MM.1S (cell line): ENCODE measurements around the gene GLS.

Experiments
- DNase-seq: peaks from one replicate; pipeline ENCODE4 v3.0.0-alpha.2; 2015
- H2AFZ ChIP-seq: fragments of 300-600 bp; sonication (generic); 2 replicates; pipeline ENCODE4 v1.6.0; 2016; ENCODE audit warnings: antibody characterized with exemption, low read length
- H3F3A ChIP-seq: fragments of 300-600 bp; sonication (generic); 2 replicates; pipeline ENCODE4 v1.6.1; 2016; ENCODE audit warnings: mild to moderate bottlenecking, antibody characterized with exemption, low read length, moderate library complexity, mixed read lengths; ENCODE audit not compliant: insufficient read depth
- H3K27ac ChIP-seq: fragments of 300-600 bp; sonication (generic); 2 replicates; pipeline ENCODE4 v1.5.1; 2016; ENCODE audit warnings: mild to moderate bottlenecking, low read length
- H3K27me3 ChIP-seq: fragments of 300-600 bp; sonication (generic); replicated peaks from 2 replicates; pipeline ENCODE4 v1.6.0; 2016; ENCODE audit warnings: low read length; ENCODE audit not compliant: insufficient read depth
- H3K36me3 ChIP-seq: fragments of 300-600 bp; sonication (generic); replicated peaks from 2 replicates; pipeline ENCODE4 v1.6.1; 2016; ENCODE audit warnings: mild to moderate bottlenecking, low read length, mixed read lengths; ENCODE audit not compliant: insufficient read depth
- H3K4me1 ChIP-seq: fragments of 300-600 bp; sonication (generic); 2 replicates; pipeline ENCODE4 v1.6.1; 2016; ENCODE audit warnings: low read length, mixed read lengths
- H3K4me2 ChIP-seq: fragments of 300-600 bp; sonication (generic); 2 replicates; pipeline ENCODE4 v1.6.0; 2016; ENCODE audit warnings: low read depth, low read length
- H3K4me3 ChIP-seq: fragments of 300-600 bp; sonication (generic); 2 replicates; pipeline ENCODE4 v1.5.1; 2016; ENCODE audit warnings: low read length, mixed read lengths
- H3K79me2 ChIP-seq: fragments of 300-600 bp; sonication (generic); 2 replicates; pipeline ENCODE4 v1.6.1; 2016; ENCODE audit warnings: mixed run types, low read length, mixed read lengths
- H3K9ac ChIP-seq: fragments of 300-600 bp; sonication (generic); 2 replicates; pipeline ENCODE4 v1.6.1; 2016; ENCODE audit warnings: low read length, mixed read lengths
- H3K9me2 ChIP-seq: fragments of 300-600 bp; sonication (generic); replicated peaks from 2 replicates; pipeline ENCODE4 v1.6.1; 2016; ENCODE audit warnings: mild to moderate bottlenecking, low read length, mixed read lengths; ENCODE audit not compliant: insufficient read depth
- H3K9me3 ChIP-seq: fragments of 300-600 bp; sonication (generic); replicated peaks from 2 replicates; pipeline ENCODE4 v1.6.1; 2016; ENCODE audit warnings: mild to moderate bottlenecking, low read length, mixed read lengths; ENCODE audit not compliant: insufficient read depth
- H4K20me1 ChIP-seq: fragments of 300-600 bp; sonication (generic); 2 replicates; pipeline ENCODE4 v1.6.1; 2016; ENCODE audit warnings: mild to moderate bottlenecking, low read length, moderate library complexity, mixed read lengths; ENCODE audit not compliant: insufficient read depth
- CTCF ChIP-seq: fragments of 300-600 bp; sonication (generic); IDR thresholded peaks from 2 replicates; pipeline ENCODE4 v1.5.1; 2016; ENCODE audit warnings: antibody characterized with exemption, low read length, mixed read lengths
- EZH2 ChIP-seq: fragments of 300-600 bp; sonication (generic); optimal IDR thresholded peaks from 2 replicates; pipeline ENCODE3; 2017; ENCODE audit warnings: low read depth, mild to moderate bottlenecking, antibody characterized with exemption, low read length, mixed read lengths
- EZH2phosphoT487 ChIP-seq: fragments of 300-600 bp; sonication (generic); IDR thresholded peaks from 2 replicates; pipeline ENCODE4 v1.6.1; 2018; ENCODE audit warnings: antibody characterized with exemption, low read length

The GLS gene

DNA sequence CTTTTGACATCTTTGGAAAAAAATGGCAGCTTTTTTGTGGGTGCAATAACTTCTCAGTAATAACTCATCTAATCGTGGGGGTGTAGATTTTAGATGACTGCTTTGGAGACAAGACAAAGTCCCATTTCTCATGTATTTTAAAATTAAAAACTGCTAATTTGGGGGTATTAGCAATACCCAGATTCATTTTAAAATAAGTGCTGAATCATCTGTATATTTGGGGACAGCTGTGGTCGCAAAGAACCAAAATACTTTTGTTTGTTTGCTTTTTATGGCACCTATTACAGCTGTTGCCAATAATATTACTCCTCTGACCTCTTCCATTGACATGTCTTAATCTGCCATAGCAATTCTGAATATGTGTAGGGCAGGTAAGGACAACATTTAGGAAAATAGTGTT lies 87.9 kb downstream of the GLS start:
- H3K9ac ChIP-seq = no peak overlapping the region
- no peak overlapping the region for H3K27ac ChIP-seq
- no peak overlapping the region for H2AFZ ChIP-seq
- no peaks in the 10 kb centered on the region for H4K20me1 ChIP-seq
- no peak for DNase-seq
- peaks cover 11% of the 10 kb centered on the region for H3K4me1 ChIP-seq
- no peaks in the 10 kb centered on the region for H3K79me2 ChIP-seq
- 0 out of 2 replicates have a peak, but pooled peaks cover 7% of the 10 kb centered on the region for H3K36me3 ChIP-seq
- H3K27me3 ChIP-seq = no peaks in the 10 kb centered on the region
- TF ChIP-seq EZH2 (no peak), CTCF (no peak), EZH2phosphoT487 (no peak)
- H3K4me2 ChIP-seq = no peak overlapping the region
- H3F3A ChIP-seq = no peaks in the 10 kb centered on the region
- H3K9me3 ChIP-seq = no peaks in the 10 kb centered on the region
- H3K4me3 ChIP-seq = no peak overlapping the region
- H3K9me2 ChIP-seq = no peaks in the 10 kb centered on the region

DNA sequence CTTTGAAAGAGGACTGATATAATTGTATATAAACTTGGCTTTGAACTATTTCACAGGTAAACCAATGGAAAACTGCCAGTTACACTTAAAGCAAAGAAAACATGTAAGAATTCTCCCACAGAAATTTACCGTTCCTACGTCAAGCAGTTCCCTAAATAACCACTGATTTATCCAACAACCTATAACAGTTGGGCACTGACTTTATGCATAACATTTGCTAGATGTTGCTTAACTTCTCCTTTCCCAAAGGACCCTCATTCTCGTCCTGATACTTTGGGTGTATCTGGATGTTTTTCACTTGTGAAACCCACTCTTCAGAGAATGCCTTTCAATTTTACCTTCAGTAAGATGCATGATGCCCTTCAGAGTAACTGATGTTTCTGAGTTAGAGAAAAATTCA lies 89.5 kb downstream of the GLS start:
- TF ChIP-seq EZH2phosphoT487 (no peak), CTCF (no peak), EZH2 (no peak)
- no peak for DNase-seq
- H3K27ac ChIP-seq = no peak overlapping the region
- H2AFZ ChIP-seq = no peak overlapping the region
- 0 out of 2 replicates have a peak, but pooled peaks cover 10% of the 10 kb centered on the region for H3K36me3 ChIP-seq
- H3K9ac ChIP-seq = no peak overlapping the region
- H3K27me3 ChIP-seq = no peaks in the 10 kb centered on the region
- H3K79me2 ChIP-seq = no peaks in the 10 kb centered on the region
- no peaks in the 10 kb centered on the region for H3K9me2 ChIP-seq
- H4K20me1 ChIP-seq = no peaks in the 10 kb centered on the region
- H3K9me3 ChIP-seq = no peaks in the 10 kb centered on the region
- no peaks in the 10 kb centered on the region for H3F3A ChIP-seq
- no peak overlapping the region for H3K4me2 ChIP-seq
- no peaks in the 10 kb centered on the region for H3K4me1 ChIP-seq
- H3K4me3 ChIP-seq = no peak overlapping the region

- Histone ChIP-seq H3K9me3 (no peaks in the 10 kb centered on the region), H3K27ac (no peak overlapping the region), H3F3A (no peaks in the 10 kb centered on the region), H3K79me2 (no peaks in the 10 kb centered on the region), H3K4me1 (no peaks in the 10 kb centered on the region), H3K4me3 (no peak overlapping the region), H3K27me3 (no peaks in the 10 kb centered on the region), H3K9me2 (no peaks in the 10 kb centered on the region), H3K9ac (no peak overlapping the region), H3K4me2 (no peak overlapping the region), H2AFZ (no peak overlapping the region), H4K20me1 (no peaks in the 10 kb centered on the region), H3K36me3 (0 out of 2 replicates have a peak, but pooled peaks cover 10% of the 10 kb centered on the region)
- TF ChIP-seq EZH2phosphoT487 (no peak), CTCF (no peak), EZH2 (no peak)
- DNase-seq = no peak
Measured at GRCh38 chr2:190970873-190971506, 90.4 kb downstream of the GLS start.
